DOHH2 (cell line): Measurements from ENCODE around the gene ZNF839.
A peak's percentile ranks its signal among the peaks of the same experiment; 100 is the strongest.

Experiments
- H3F3A ChIP-seq: fragments of 200-600 bp; sonication (generic), shearing (Covaris generic); 2 replicates; pipeline ENCODE4 v1.6.0; 2016; ENCODE audit warnings: antibody characterized with exemption, mild to moderate bottlenecking; ENCODE audit not compliant: control insufficient read depth, insufficient read depth
- H3K27ac ChIP-seq: fragments of 200-600 bp; sonication (generic); 2 replicates; pipeline ENCODE4 v1.5.1; 2014; ENCODE audit warnings: low read depth, mild to moderate bottlenecking, low read length, moderate library complexity
- H3K27me3 ChIP-seq: fragments of 200-600 bp; sonication (generic); 2 replicates; pipeline ENCODE4 v1.6.1; 2014; ENCODE audit warnings: mild to moderate bottlenecking, low read length, mixed read lengths; ENCODE audit not compliant: control insufficient read depth
- H3K36me3 ChIP-seq: fragments of 200-600 bp; sonication (generic); 2 replicates; pipeline ENCODE4 v1.6.1; 2014; ENCODE audit warnings: mild to moderate bottlenecking, low read length, moderate library complexity, mixed read lengths; ENCODE audit not compliant: control insufficient read depth
- H3K4me1 ChIP-seq: fragments of 200-600 bp; sonication (generic); 2 replicates; pipeline ENCODE4 v1.6.1; 2014; ENCODE audit warnings: mild to moderate bottlenecking, low read length, mixed read lengths; ENCODE audit not compliant: control insufficient read depth
- H3K4me2 ChIP-seq: fragments of 200-600 bp; sonication (generic); 2 replicates; pipeline ENCODE4 v1.6.0; 2014; ENCODE audit warnings: mild to moderate bottlenecking, low read length, moderate library complexity
- H3K4me3 ChIP-seq: fragments of 200-600 bp; sonication (generic); 2 replicates; pipeline ENCODE4 v1.5.1; 2014; ENCODE audit warnings: mild to moderate bottlenecking, low read length, mixed read lengths
- H3K79me2 ChIP-seq: fragments of 200-600 bp; sonication (generic); 2 replicates; pipeline ENCODE4 v1.6.1; 2014; ENCODE audit warnings: mild to moderate bottlenecking, low read length, mixed read lengths; ENCODE audit not compliant: control insufficient read depth
- H3K9me2 ChIP-seq: fragments of 200-600 bp; sonication (generic); replicated peaks from 2 replicates; pipeline ENCODE4 v1.6.1; 2014; ENCODE audit warnings: mild to moderate bottlenecking, low read length, mixed read lengths; ENCODE audit not compliant: control insufficient read depth
- H3K9me3 ChIP-seq: fragments of 200-600 bp; sonication (generic); 2 replicates; pipeline ENCODE4 v1.6.1; 2014; ENCODE audit warnings: antibody characterized with exemption, low read length, mixed read lengths; ENCODE audit not compliant: control insufficient read depth, insufficient read depth
- H4K20me1 ChIP-seq: fragments of 200-600 bp; sonication (generic); 2 replicates; pipeline ENCODE4 v1.6.0; 2014; ENCODE audit warnings: low read depth, mild to moderate bottlenecking, antibody characterized with exemption, low read length, moderate library complexity; ENCODE audit not compliant: control insufficient read depth, insufficient read depth
- EZH2phosphoT487 ChIP-seq: fragments of 200-600 bp; sonication (generic); IDR thresholded peaks from 2 replicates; pipeline ENCODE4 v1.6.1; 2017; ENCODE audit warnings: borderline replicate concordance, mild to moderate bottlenecking, antibody characterized with exemption, low read length, moderate library complexity, mixed read lengths
- TF ChIP-seq, protein P1 (sequence below): fragments of 200-600 bp; sonication (generic); IDR thresholded peaks from one replicate; pipeline ENCODE4 v1.5.1; 2014; ENCODE audit warnings: antibody characterized with exemption, mild to moderate bottlenecking, low read depth, low read length; ENCODE audit not compliant: poor library complexity, severe bottlenecking

ZNF839 gene

GRCh38 chr14:102359341-102359740, 39.8 kb downstream of the ZNF839 start:
- peaks cover 16% of the 10 kb centered on the region for H3K4me1 ChIP-seq
- H3K4me3 ChIP-seq, result no peak overlapping the region
- no peak overlapping the region for H3K27ac ChIP-seq
- peaks cover 30% of the 10 kb centered on the region for H3K79me2 ChIP-seq
- H3K36me3 ChIP-seq, result peaks cover 32% of the 10 kb centered on the region
- H3K9me2 ChIP-seq, result no peaks in the 10 kb centered on the region
- H3K27me3 ChIP-seq, result no peaks in the 10 kb centered on the region
- H4K20me1 ChIP-seq, result no peaks in the 10 kb centered on the region
- H3K9me3 ChIP-seq, result no peaks in the 10 kb centered on the region
- TF ChIP-seq, protein P1, sequence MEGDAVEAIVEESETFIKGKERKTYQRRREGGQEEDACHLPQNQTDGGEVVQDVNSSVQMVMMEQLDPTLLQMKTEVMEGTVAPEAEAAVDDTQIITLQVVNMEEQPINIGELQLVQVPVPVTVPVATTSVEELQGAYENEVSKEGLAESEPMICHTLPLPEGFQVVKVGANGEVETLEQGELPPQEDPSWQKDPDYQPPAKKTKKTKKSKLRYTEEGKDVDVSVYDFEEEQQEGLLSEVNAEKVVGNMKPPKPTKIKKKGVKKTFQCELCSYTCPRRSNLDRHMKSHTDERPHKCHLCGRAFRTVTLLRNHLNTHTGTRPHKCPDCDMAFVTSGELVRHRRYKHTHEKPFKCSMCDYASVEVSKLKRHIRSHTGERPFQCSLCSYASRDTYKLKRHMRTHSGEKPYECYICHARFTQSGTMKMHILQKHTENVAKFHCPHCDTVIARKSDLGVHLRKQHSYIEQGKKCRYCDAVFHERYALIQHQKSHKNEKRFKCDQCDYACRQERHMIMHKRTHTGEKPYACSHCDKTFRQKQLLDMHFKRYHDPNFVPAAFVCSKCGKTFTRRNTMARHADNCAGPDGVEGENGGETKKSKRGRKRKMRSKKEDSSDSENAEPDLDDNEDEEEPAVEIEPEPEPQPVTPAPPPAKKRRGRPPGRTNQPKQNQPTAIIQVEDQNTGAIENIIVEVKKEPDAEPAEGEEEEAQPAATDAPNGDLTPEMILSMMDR, result no peak
- no peak for TF ChIP-seq EZH2phosphoT487
- H3K4me2 ChIP-seq, result no peak overlapping the region
- peaks cover 3% of the 10 kb centered on the region; the same call in 1 of the 2 replicates for H3F3A ChIP-seq

DNA sequence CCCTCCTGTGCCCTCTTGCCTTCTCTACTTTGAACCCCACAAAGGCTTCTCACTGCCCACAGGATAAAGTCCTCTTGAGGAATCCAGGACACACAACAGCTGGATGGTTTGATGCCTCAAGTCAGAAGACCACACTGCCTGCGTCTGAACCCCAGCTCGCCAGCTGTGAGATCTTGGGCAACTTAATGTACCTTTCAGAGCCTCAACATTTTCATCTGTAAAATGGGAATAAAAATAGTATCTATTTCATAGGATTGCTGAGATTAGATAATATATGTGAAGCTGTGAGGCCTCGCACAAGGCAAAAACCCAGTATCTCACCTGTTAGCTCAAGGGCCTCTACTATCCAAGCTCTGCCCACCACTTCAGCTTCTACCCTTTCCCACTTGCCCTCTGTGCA, 40.8 kb downstream of the ZNF839 start:
- H3K79me2 ChIP-seq, result peaks cover 34% of the 10 kb centered on the region
- peaks cover 27% of the 10 kb centered on the region for H3K36me3 ChIP-seq
- no peak overlapping the region for H3K4me3 ChIP-seq
- peaks cover 26% of the 10 kb centered on the region for H3K4me1 ChIP-seq
- no peaks in the 10 kb centered on the region for H4K20me1 ChIP-seq
- TF ChIP-seq EZH2phosphoT487, result no peak
- TF ChIP-seq, protein P1, result no peak
- H3K27ac ChIP-seq, result no peak overlapping the region
- no peaks in the 10 kb centered on the region for H3K9me3 ChIP-seq
- H3K4me2 ChIP-seq, result no peak overlapping the region
- H3F3A ChIP-seq, result peaks cover 7% of the 10 kb centered on the region; the same call in 1 of the 2 replicates
- H3K9me2 ChIP-seq, result no peaks in the 10 kb centered on the region
- no peaks in the 10 kb centered on the region for H3K27me3 ChIP-seq

DNA sequence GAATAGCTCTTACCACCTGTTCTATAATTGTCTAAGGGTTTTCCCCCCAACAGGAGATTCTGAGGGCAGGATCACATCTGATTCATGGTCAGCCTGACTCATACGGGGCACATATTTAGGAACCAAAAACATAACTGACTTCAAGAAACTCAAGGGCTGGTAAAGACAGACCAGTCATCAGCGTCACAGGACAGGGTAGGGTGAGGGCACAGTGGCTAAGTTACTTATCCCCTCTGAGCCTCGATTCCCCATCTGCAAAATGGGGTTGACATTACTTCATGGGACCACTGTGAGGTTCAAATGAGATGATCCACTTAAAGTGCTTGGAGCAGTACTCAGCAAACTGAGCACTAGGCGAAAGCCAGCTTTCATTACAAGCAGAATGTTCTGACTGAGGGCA, 42.5 kb downstream of the ZNF839 start:
- H3K4me1 ChIP-seq, result peaks cover 35% of the 10 kb centered on the region
- peaks cover 12% of the 10 kb centered on the region for H3F3A ChIP-seq
- no peaks in the 10 kb centered on the region for H3K27me3 ChIP-seq
- peak overlapping the region; percentile 80 for H3K4me3 ChIP-seq
- no peaks in the 10 kb centered on the region for H3K9me3 ChIP-seq
- peak overlapping the region; percentile 66 for H3K4me2 ChIP-seq
- peaks cover 13% of the 10 kb centered on the region for H3K36me3 ChIP-seq
- TF ChIP-seq, protein P1, result no peak
- no peak for TF ChIP-seq EZH2phosphoT487
- no peaks in the 10 kb centered on the region for H4K20me1 ChIP-seq
- H3K79me2 ChIP-seq, result peaks cover 40% of the 10 kb centered on the region
- H3K27ac ChIP-seq, result no peak overlapping the region; the same call in 1 of the 2 replicates
- H3K9me2 ChIP-seq, result no peaks in the 10 kb centered on the region
